A549 (cell line): Measurements from ENCODE around the gene FAM32A. TPM values are rescaled to one million over a fixed set of nuclear protein-coding genes. Genes with fewer than 3 reads are reported as not detected.

Experiments used
- ATAC-seq, 2 experiments: fragments of 200-7000 bp in 1 of 2; fragments of >200 bp in 1 of 2; cut with Nextera tagmentation in 1 of 2; cut with Tn5 transposase in 1 of 2; 3 replicates each; pipeline versions ENCODE4 v1.8.0 to v1.9.1; 2018 to 2020; ENCODE audit warnings: mild to moderate bottlenecking in 1 of 2, moderate library complexity in 1 of 2
- CTCF ChIA-PET: fragments of 300-600 bp; sonication (Branson Sonifier 250); formaldehyde crosslinking; extraction: SDS; loops from one replicate; lab custom pipeline; 2021; ENCODE audit warnings: antibody characterized with exemption, inconsistent platforms; lab: Yijun Ruan, JAX
- POLR2A ChIA-PET: fragments of 350-600 bp; formaldehyde crosslinking; extraction: SDS; loops from one replicate; lab custom pipeline; 2021; ENCODE audit warnings: antibody characterized with exemption, inconsistent platforms; lab: Yijun Ruan, JAX
- DNase-seq, 2 experiments: peaks; one replicate each; pipeline versions ENCODE4 v3.0.0 to v3.0.0-alpha.2; 2011 to 2016; ENCODE audit warnings: low read depth in 1 of 2, low spot score in 1 of 2
- FAIRE-seq: peaks from 2 replicates; lab custom pipeline; 2011; peaks lifted over from hg19 to GRCh38; lab: Jason Lieb, UNC
- H3K27ac ChIP-seq, 2 experiments: fragments of >200 bp; sonication (Bioruptor Twin); formaldehyde crosslinking; 3 replicates each; pipeline ENCODE4 v1.5.1; 2016 to 2017
- H3K4me1 ChIP-seq: fragments of >200 bp; sonication (Bioruptor Twin); formaldehyde crosslinking; 3 replicates; pipeline ENCODE4 v1.6.1; 2016
- H3K4me2 ChIP-seq: fragments of >200 bp; sonication (Bioruptor Twin); formaldehyde crosslinking; 3 replicates; pipeline ENCODE4 v1.6.1; 2016
- H3K4me3 ChIP-seq: fragments of >200 bp; sonication (Bioruptor Twin); formaldehyde crosslinking; 3 replicates; pipeline ENCODE4 v1.5.1; 2016
- H3K9me3 ChIP-seq: fragments of >200 bp; sonication (Bioruptor Twin); formaldehyde crosslinking; 3 replicates; pipeline ENCODE4 v1.6.1; 2016
- ATOH8 ChIP-seq: fragments of 250-450 bp; sonication (Bioruptor Pico); IDR thresholded peaks from 2 replicates; pipeline ENCODE4 v1.5.0; 2020; ENCODE audit warnings: low read depth, mild to moderate bottlenecking, moderate library complexity
- BHLHE40 ChIP-seq: IDR thresholded peaks from 2 replicates; pipeline ENCODE4 v1.6.1; 2012; ENCODE audit warnings: low read depth, low read length, inconsistent platforms
- CBX2 ChIP-seq: fragments of 200-600 bp; sonication (generic); IDR thresholded peaks from 2 replicates; pipeline ENCODE4 v1.6.1; 2016; ENCODE audit warnings: low read depth, mild to moderate bottlenecking, borderline replicate concordance
- CBX8 ChIP-seq: fragments of 200-600 bp; sonication (generic); IDR thresholded peaks from 2 replicates; pipeline ENCODE4 v1.6.1; 2016
- E2F6 ChIP-seq: IDR thresholded peaks from 2 replicates; pipeline ENCODE4 v1.6.1; 2012; ENCODE audit warnings: low read depth, borderline replicate concordance
- EHMT2 ChIP-seq: fragments of 200-600 bp; sonication (generic); IDR thresholded peaks from 2 replicates; pipeline ENCODE4 v1.6.1; 2016; ENCODE audit warnings: antibody characterized with exemption, low read depth, mild to moderate bottlenecking, moderate library complexity
- ESRRA ChIP-seq: fragments of 150-350 bp; IDR thresholded peaks from 2 replicates; pipeline ENCODE4 v1.6.1; 2014; ENCODE audit warnings: mild to moderate bottlenecking, low read length, borderline replicate concordance
- FOSL2 ChIP-seq, 2 experiments: fragments of 450-650 bp in 1 of 2; fragments of >200 bp in 1 of 2; sonication (Bioruptor Twin) in 1 of 2; formaldehyde crosslinking; IDR thresholded peaks; 2 replicates each; pipeline versions ENCODE4 v1.5.0 to v1.6.1; 2016 to 2020; ENCODE audit warnings: mild to moderate bottlenecking in 1 of 2, moderate library complexity in 1 of 2
- FOXS1 ChIP-seq: fragments of 250-450 bp; sonication (Bioruptor Pico); IDR thresholded peaks from 2 replicates; pipeline ENCODE4 v1.5.0; 2020; ENCODE audit warnings: mild to moderate bottlenecking, moderate library complexity
- HEYL ChIP-seq: fragments of 250-450 bp; sonication (Bioruptor Pico); IDR thresholded peaks from 2 replicates; pipeline ENCODE4 v1.8.0; 2021; ENCODE audit warnings: mild to moderate bottlenecking, moderate library complexity
- HOXA7 ChIP-seq: fragments of 250-450 bp; sonication (Bioruptor Pico); IDR thresholded peaks from 2 replicates; pipeline ENCODE4 v1.5.0; 2020; ENCODE audit warnings: mild to moderate bottlenecking, moderate library complexity
- HOXB5 ChIP-seq: fragments of 250-450 bp; sonication (Bioruptor Pico); IDR thresholded peaks from 2 replicates; pipeline ENCODE4 v1.5.0; 2020; ENCODE audit warnings: mild to moderate bottlenecking, moderate library complexity
- JUNB ChIP-seq: fragments of >200 bp; sonication (Bioruptor Twin); formaldehyde crosslinking; IDR thresholded peaks from 2 replicates; pipeline ENCODE4 v1.6.1; 2016
- KDM1A ChIP-seq: fragments of 200-600 bp; sonication (generic); IDR thresholded peaks from 2 replicates; pipeline ENCODE4 v1.6.1; 2016; ENCODE audit warnings: low read depth, mild to moderate bottlenecking
- MYC ChIP-seq: IDR thresholded peaks from 2 replicates; pipeline ENCODE4 v1.6.1; 2012; ENCODE audit warnings: mild to moderate bottlenecking, inconsistent platforms, low read length, improper control_type of control experiment, borderline replicate concordance
- NPAS2 ChIP-seq: fragments of 250-450 bp; sonication (Bioruptor Pico); IDR thresholded peaks from 2 replicates; pipeline ENCODE4 v1.8.0; 2022; ENCODE audit warnings: mild to moderate bottlenecking, moderate library complexity, borderline replicate concordance
- NR3C1 ChIP-seq: fragments of >200 bp; sonication (Bioruptor Twin); formaldehyde crosslinking; IDR thresholded peaks from 3 replicates; pipeline ENCODE4 v1.6.1; 2017
- POLR2AphosphoS2 ChIP-seq: conservative IDR thresholded peaks from 2 replicates; pipeline ENCODE4 v1.6.1; 2012; ENCODE audit warnings: low read length, improper control_type of control experiment, inconsistent platforms
- RAD21 ChIP-seq, 2 experiments: fragments of >200 bp in 1 of 2; sonication (Bioruptor Twin) in 1 of 2; formaldehyde crosslinking in 1 of 2; IDR thresholded peaks in 1 of 2; conservative IDR thresholded peaks in 1 of 2; 2 replicates in 1 of 2; 3 replicates in 1 of 2; pipeline ENCODE4 v1.6.1; 2012 to 2018; ENCODE audit warnings: inconsistent platforms in 1 of 2
- RCOR1 ChIP-seq: fragments of 150-350 bp; IDR thresholded peaks from 2 replicates; pipeline ENCODE4 v1.6.1; 2014; ENCODE audit warnings: antibody characterized with exemption, low read length, low read depth
- SMC3 ChIP-seq: fragments of >200 bp; sonication (Bioruptor Twin); formaldehyde crosslinking; IDR thresholded peaks from 3 replicates; pipeline ENCODE4 v1.6.1; 2018; ENCODE audit warnings: inconsistent platforms
- ZC3H11A ChIP-seq: fragments of 450-650 bp; IDR thresholded peaks from 2 replicates; pipeline ENCODE4 v1.6.1; 2014; ENCODE audit warnings: antibody characterized with exemption, mild to moderate bottlenecking
- ZNF302 ChIP-seq: fragments of 250-450 bp; sonication (Bioruptor Pico); IDR thresholded peaks from 2 replicates; pipeline ENCODE4 v1.9.0; 2021; ENCODE audit warnings: inconsistent platforms, mild to moderate bottlenecking, moderate library complexity
- WGBS: methylation state at CpG from one replicate; pipeline ENCODE4 v1.1.6; 2017; ENCODE audit errors: missing lambda C conversion rate; 5-methylcytosine and 5-hydroxymethylcytosine counted together
- polyA plus RNA-seq, 4 experiments: library from polyadenylated mRNA; depleted of rRNA in 3 of 4; stranded (reverse); fragments of >200 nt; fragmentation: RNase III in 1 of 4; extraction: RNeasy Plus Mini Kit Qiagen cat#74134 plus additional on column Dnase treatment in 1 of 4; gene quantifications; 2 replicates in 3 of 4; 3 replicates in 1 of 4; pipeline ENCODE4 v1.2.3, GENCODE V29; 2011 to 2017
- TF ChIP-seq, protein P1 (sequence below): fragments of 200-600 bp; sonication (generic); IDR thresholded peaks from 2 replicates; pipeline ENCODE4 v1.6.1; 2016; ENCODE audit warnings: antibody characterized with exemption, mild to moderate bottlenecking, moderate library complexity
- TF ChIP-seq, protein P2 (sequence below): IDR thresholded peaks from 2 replicates; pipeline ENCODE4 v1.6.1; 2012
- TF ChIP-seq, protein P3 (sequence below): fragments of >200 bp; sonication (Bioruptor Twin); formaldehyde crosslinking; IDR thresholded peaks from 3 replicates; pipeline ENCODE4 v1.6.1; 2016
- TF ChIP-seq, protein P4 (sequence below): fragments of >200 bp; sonication (Bioruptor Twin); formaldehyde crosslinking; IDR thresholded peaks from 2 replicates; pipeline ENCODE4 v1.6.1; 2016

Gene FAM32A
- polyA plus RNA-seq, 2 of the 4 experiments (the other 2 are of a cell fraction), result 80.8 to 108 TPM

DNA sequence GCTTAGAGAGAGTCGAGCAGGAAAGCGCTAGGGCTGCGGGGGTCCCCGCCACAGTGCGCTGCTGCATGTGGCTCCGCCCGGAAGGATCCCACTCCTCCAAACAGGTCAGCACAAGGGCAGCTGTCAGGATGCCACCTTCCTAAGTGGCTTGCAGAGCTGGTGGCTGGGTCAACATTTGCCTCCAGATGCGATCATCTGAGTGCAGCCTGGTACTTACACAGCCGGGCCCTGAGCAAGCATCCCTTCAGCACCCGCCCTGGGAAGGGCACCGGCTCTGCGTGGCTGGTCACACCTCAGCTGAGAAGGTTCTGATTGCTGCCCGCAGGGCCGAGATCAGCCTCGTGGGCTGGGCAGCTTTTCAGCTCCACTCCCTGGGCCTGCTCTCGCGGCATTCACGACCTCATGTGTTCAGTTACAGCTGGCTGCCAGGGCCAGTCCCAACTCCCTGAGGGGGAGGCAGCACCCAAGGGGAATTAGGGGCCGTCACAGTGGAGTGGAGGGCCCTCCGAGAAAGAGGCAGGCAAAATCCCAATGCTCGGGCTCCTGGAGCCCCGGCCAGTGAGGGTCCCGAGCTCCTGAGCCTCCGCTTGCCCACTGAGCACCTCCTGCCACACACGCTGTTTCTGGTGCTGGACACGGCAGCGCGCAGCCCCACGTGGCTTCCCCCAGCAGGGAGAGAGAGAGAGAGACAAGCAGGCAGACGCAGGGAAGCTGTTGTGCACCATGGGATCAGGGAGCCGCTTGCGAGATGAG, 39.3 kb downstream of the FAM32A start:
- FAIRE-seq, result no peak
- H3K9me3 ChIP-seq, result peaks cover 22% of the 10 kb centered on the region

GRCh38 chr19:16225279-16226183, 40.3 kb downstream of the FAM32A start:
- H3K27ac ChIP-seq, result no peak overlapping the region
- FAIRE-seq, result no peak
- H3K4me3 ChIP-seq, result no peak overlapping the region
- no peak for ATAC-seq
- H3K4me1 ChIP-seq, result no peaks in the 10 kb centered on the region
- POLR2A ChIA-PET, result no interaction called here
- no peak overlapping the region for H3K4me2 ChIP-seq
- TF ChIP-seq HOXA7 (CRISPR knock-in tag) (no peak), HOXB5 (CRISPR knock-in tag) (no peak), NR3C1 (no peak), RAD21 (conservative IDR thresholded peaks at IDR 0.05 in 1 of 2, IDR thresholded peaks at IDR 0.05 in 1 of 2) (no peak), ATOH8 (no peak), E2F6 (no peak), SMC3 (no peak), CBX2 (no peak), NPAS2 (no peak), HEYL (no peak), POLR2AphosphoS2 (no peak), EHMT2 (no peak)
- TF ChIP-seq, protein P1, sequence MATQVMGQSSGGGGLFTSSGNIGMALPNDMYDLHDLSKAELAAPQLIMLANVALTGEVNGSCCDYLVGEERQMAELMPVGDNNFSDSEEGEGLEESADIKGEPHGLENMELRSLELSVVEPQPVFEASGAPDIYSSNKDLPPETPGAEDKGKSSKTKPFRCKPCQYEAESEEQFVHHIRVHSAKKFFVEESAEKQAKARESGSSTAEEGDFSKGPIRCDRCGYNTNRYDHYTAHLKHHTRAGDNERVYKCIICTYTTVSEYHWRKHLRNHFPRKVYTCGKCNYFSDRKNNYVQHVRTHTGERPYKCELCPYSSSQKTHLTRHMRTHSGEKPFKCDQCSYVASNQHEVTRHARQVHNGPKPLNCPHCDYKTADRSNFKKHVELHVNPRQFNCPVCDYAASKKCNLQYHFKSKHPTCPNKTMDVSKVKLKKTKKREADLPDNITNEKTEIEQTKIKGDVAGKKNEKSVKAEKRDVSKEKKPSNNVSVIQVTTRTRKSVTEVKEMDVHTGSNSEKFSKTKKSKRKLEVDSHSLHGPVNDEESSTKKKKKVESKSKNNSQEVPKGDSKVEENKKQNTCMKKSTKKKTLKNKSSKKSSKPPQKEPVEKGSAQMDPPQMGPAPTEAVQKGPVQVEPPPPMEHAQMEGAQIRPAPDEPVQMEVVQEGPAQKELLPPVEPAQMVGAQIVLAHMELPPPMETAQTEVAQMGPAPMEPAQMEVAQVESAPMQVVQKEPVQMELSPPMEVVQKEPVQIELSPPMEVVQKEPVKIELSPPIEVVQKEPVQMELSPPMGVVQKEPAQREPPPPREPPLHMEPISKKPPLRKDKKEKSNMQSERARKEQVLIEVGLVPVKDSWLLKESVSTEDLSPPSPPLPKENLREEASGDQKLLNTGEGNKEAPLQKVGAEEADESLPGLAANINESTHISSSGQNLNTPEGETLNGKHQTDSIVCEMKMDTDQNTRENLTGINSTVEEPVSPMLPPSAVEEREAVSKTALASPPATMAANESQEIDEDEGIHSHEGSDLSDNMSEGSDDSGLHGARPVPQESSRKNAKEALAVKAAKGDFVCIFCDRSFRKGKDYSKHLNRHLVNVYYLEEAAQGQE, result no peak
- 91% methylated on average over 12 of the region's 21 CpGs for WGBS
- no peak for DNase-seq
- peaks cover 13% of the 10 kb centered on the region for H3K9me3 ChIP-seq
- CTCF ChIA-PET, result interaction anchor here (2.1 kb wide), 1 partner anchor 21 kb away, joined by 4 read pairs; no protein-coding TSS in a partner anchor

More for the DNA sequence above, 39.3 kb downstream of the FAM32A start:
- WGBS, result 89% methylated on average over 21 of the region's 32 CpGs
- POLR2A ChIA-PET, result no interaction called here
- H3K4me1 ChIP-seq, result no peaks in the 10 kb centered on the region
- DNase-seq (no peak), ATAC-seq (no peak)
- CTCF ChIA-PET, result interaction anchor here (1.7 to 2.1 kb wide), 2 partner anchors 23 to 158 kb away, joined by 4 to 5 read pairs; no protein-coding TSS in a partner anchor
- H3K4me2 ChIP-seq, result no peak overlapping the region
- no peak overlapping the region for H3K4me3 ChIP-seq
- no peak for TF ChIP-seq NPAS2
- TF ChIP-seq ZC3H11A, result no peak
- no peak for TF ChIP-seq ATOH8
- no peak for TF ChIP-seq KDM1A
- no peak for TF ChIP-seq FOSL2 (IDR thresholded peaks at IDR 0.05)
- TF ChIP-seq FOSL2 (CRISPR knock-in tag; IDR thresholded peaks at IDR 0.05), result no peak
- no peak for TF ChIP-seq ESRRA
- TF ChIP-seq, protein P2, sequence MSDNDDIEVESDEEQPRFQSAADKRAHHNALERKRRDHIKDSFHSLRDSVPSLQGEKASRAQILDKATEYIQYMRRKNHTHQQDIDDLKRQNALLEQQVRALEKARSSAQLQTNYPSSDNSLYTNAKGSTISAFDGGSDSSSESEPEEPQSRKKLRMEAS, result no peak
- no peak for TF ChIP-seq ZNF302 (CRISPR knock-in tag)
- TF ChIP-seq RCOR1, result no peak
- TF ChIP-seq, protein P3, sequence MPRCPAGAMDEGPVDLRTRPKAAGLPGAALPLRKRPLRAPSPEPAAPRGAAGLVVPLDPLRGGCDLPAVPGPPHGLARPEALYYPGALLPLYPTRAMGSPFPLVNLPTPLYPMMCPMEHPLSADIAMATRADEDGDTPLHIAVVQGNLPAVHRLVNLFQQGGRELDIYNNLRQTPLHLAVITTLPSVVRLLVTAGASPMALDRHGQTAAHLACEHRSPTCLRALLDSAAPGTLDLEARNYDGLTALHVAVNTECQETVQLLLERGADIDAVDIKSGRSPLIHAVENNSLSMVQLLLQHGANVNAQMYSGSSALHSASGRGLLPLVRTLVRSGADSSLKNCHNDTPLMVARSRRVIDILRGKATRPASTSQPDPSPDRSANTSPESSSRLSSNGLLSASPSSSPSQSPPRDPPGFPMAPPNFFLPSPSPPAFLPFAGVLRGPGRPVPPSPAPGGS, result no peak
- no peak for TF ChIP-seq CBX8
- TF ChIP-seq BHLHE40, result no peak
- TF ChIP-seq JUNB, result no peak
- no peak for TF ChIP-seq MYC
- TF ChIP-seq, protein P4, sequence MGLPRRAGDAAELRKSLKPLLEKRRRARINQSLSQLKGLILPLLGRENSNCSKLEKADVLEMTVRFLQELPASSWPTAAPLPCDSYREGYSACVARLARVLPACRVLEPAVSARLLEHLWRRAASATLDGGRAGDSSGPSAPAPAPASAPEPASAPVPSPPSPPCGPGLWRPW, result no peak
- TF ChIP-seq NR3C1, result no peak
- TF ChIP-seq HOXB5 (CRISPR knock-in tag), result no peak
- TF ChIP-seq FOXS1 (CRISPR knock-in tag), result no peak
- TF ChIP-seq SMC3, result no peak
- H3K27ac ChIP-seq, result no peak overlapping the region
